AG10803 (cell line): ENCODE results near the gene TRMT44.

ENCODE experiments used
- DNase-seq: peaks from one replicate; pipeline ENCODE4 v3.0.0; 2010; ENCODE audit warnings: low read depth
- H3K4me3 ChIP-seq: 2 replicates; pipeline ENCODE4 v1.5.1; 2011; ENCODE audit warnings: mild to moderate bottlenecking, low read length, control low read depth
- CTCF ChIP-seq: conservative IDR thresholded peaks from 2 replicates; pipeline ENCODE4 v1.5.1; 2011; ENCODE audit warnings: mild to moderate bottlenecking, low read length, control low read depth, inconsistent platforms

TRMT44 gene

GRCh38 chr4:8442596-8443358 lies 2.2 kb downstream of the TRMT44 start:
- H3K4me3 ChIP-seq, result no peak overlapping the region; the same call in 1 of the 2 replicates
- TF ChIP-seq CTCF, result no peak
- no peak for DNase-seq

DNA sequence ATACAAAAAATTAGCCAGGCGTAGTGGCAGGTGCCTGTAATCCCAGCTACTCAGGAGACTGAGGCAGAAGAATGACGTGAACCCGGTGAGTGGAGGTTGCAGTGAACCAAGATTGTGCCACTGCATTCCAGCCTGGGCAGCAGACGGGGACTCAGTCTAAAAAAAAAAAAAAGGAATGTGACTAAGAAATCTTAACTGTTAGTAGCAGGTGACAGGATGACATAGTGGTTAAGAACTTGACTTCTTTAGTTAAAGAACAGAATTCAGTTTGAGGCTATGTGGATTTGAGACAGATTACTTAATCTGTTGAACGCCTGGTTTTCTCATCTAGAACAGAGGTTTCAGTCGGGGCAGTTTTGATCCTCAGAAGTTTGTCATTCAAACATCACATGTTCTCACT lies 3.2 kb downstream of the TRMT44 start:
- H3K4me3 ChIP-seq, result no peak overlapping the region
- DNase-seq, result no peak
- TF ChIP-seq CTCF, result no peak

GRCh38 chr4:8446122-8446521 lies 5.5 kb downstream of the TRMT44 start:
- no peak for TF ChIP-seq CTCF

DNA sequence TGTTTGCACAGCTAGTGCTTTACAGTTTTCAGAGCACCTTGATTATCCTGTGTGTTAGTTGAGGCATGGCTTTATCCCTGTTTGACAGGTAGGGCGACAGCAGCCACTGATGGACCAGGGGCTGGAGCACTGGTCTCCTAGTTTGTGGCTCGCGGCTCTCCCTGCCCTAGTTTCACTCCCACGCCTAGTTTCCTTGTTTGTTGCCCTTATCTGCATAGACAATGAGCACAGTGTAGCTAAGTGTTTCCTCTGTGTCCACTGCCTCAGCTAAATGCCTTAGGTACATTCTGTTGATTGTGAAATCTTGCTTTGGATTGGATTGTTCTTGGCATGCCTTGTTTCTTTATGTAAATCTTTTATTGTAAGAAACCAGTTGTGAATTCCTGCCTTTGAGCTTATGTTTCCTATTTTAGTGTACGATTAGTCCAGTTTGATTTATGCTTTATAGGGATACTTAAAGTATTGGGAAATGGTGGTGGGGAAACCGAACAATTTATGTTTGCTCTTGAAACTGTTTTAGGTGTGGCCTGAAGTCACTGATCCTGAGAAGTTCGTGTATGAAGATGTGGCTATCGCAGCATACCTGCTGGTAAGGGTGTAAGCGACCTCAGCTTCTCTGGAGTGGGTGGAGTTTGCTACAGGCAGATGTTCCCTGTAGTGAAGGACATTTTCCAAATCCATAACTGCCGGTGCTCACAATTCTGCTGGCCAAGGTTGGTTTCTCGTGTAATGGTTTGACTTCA lies 11.0 kb downstream of the TRMT44 start:
- no peak for TF ChIP-seq CTCF
- no peak for DNase-seq
- no peak overlapping the region for H3K4me3 ChIP-seq

More at GRCh38 chr4:8446122-8446521, 5.5 kb downstream of the TRMT44 start:
- no peak for DNase-seq
- no peak overlapping the region for H3K4me3 ChIP-seq

- H3K4me3 ChIP-seq, result no peak overlapping the region
- TF ChIP-seq CTCF, result no peak
- DNase-seq, result no peak
Observed at GRCh38 chr4:8453957-8454356, 13.4 kb downstream of the TRMT44 start.

DNA sequence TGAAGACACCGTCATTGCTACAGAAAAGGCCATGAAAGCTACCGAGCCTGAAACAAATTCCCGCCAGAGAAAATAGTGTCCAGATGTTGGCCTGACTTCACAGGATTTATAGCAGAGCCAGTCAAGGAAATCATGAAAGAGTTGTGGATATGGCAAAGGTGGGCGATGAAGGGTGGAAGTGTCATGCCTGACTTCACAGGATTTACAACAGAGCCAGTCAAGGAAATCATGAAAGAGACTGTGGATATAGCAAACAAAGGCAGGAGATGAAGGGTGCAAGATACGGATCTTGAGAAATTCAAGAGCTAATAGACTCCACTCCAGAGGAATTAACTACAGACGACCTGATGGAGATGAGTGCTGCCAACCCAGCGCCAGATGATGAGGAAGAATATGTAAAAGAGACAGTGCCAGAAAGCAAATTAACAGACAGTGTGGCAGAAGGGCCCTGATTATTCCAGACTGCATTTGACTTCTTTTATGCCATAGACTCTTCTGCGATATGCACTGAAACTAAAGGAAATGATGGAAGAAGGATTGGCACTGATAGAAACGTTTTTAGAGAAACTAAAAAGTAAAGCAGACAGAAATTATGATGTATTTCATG lies 17.2 kb downstream of the TRMT44 start:
- H3K4me3 ChIP-seq, result no peak overlapping the region
- no peak for TF ChIP-seq CTCF
- DNase-seq, result no peak
